Nephron (organoid): ENCODE results near the gene AAK1.
A peak's percentile ranks its signal among the peaks of the same experiment; 100 is the strongest.
"Not testable (repeated sequence)": the region's sequence is repeated elsewhere in the genome, so short reads cannot be mapped to it uniquely, and the experiment has no call there.

ENCODE experiments used
- H3K27ac Mint-ChIP-seq, 3 experiments: 2 replicates each; pipeline ENCODE4 v1.8.0; 2020; ENCODE audit warnings: mixed read lengths in 3 of 3, mild to moderate bottlenecking in 2 of 3, moderate library complexity in 1 of 3
- H3K27me3 Mint-ChIP-seq: 2 replicates; pipeline ENCODE4 v1.8.0; 2021; ENCODE audit warnings: low read depth, mild to moderate bottlenecking, moderate library complexity, mixed read lengths
- H3K36me3 Mint-ChIP-seq: 2 replicates; pipeline ENCODE4 v1.8.0; 2020; ENCODE audit warnings: low read depth, mixed read lengths
- H3K4me1 Mint-ChIP-seq: 2 replicates; pipeline ENCODE4 v1.8.0; 2020; ENCODE audit warnings: mixed read lengths
- H3K4me3 Mint-ChIP-seq, 3 experiments: 2 replicates each; pipeline ENCODE4 v1.8.0; 2020; ENCODE audit warnings: mild to moderate bottlenecking in 3 of 3, mixed read lengths in 3 of 3, moderate library complexity in 2 of 3
- H3K9me3 Mint-ChIP-seq: 2 replicates; pipeline ENCODE4 v1.8.0; 2020; ENCODE audit warnings: mixed read lengths
- TF ChIP-seq, protein P1 (sequence below), 3 experiments: fragments of 200-600 bp; sonication (generic); IDR thresholded peaks; one replicate each; pipeline ENCODE4 v1.5.0; 2021; ENCODE audit warnings: antibody characterized with exemption in 3 of 3; ENCODE audit not compliant: unreplicated experiment in 3 of 3

The AAK1 gene

GRCh38 chr2:69578198-69578540 lies 65.4 kb downstream of the AAK1 start:
- Mint-ChIP-seq H3K4me1 (peaks cover 59% of the 10 kb centered on the region), H3K27ac (peak overlapping the region; percentile 60 to 84 (median 69)), H3K9me3 (no peaks in the 10 kb centered on the region), H3K36me3 (no peaks in the 10 kb centered on the region), H3K27me3 (no peaks in the 10 kb centered on the region), H3K4me3 (no peak overlapping the region)
- TF ChIP-seq, protein P1, sequence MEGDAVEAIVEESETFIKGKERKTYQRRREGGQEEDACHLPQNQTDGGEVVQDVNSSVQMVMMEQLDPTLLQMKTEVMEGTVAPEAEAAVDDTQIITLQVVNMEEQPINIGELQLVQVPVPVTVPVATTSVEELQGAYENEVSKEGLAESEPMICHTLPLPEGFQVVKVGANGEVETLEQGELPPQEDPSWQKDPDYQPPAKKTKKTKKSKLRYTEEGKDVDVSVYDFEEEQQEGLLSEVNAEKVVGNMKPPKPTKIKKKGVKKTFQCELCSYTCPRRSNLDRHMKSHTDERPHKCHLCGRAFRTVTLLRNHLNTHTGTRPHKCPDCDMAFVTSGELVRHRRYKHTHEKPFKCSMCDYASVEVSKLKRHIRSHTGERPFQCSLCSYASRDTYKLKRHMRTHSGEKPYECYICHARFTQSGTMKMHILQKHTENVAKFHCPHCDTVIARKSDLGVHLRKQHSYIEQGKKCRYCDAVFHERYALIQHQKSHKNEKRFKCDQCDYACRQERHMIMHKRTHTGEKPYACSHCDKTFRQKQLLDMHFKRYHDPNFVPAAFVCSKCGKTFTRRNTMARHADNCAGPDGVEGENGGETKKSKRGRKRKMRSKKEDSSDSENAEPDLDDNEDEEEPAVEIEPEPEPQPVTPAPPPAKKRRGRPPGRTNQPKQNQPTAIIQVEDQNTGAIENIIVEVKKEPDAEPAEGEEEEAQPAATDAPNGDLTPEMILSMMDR (IDR thresholded peaks at IDR 0.05; ENCODE audit: unreplicated experiment in 3 of 3): no peak

DNA sequence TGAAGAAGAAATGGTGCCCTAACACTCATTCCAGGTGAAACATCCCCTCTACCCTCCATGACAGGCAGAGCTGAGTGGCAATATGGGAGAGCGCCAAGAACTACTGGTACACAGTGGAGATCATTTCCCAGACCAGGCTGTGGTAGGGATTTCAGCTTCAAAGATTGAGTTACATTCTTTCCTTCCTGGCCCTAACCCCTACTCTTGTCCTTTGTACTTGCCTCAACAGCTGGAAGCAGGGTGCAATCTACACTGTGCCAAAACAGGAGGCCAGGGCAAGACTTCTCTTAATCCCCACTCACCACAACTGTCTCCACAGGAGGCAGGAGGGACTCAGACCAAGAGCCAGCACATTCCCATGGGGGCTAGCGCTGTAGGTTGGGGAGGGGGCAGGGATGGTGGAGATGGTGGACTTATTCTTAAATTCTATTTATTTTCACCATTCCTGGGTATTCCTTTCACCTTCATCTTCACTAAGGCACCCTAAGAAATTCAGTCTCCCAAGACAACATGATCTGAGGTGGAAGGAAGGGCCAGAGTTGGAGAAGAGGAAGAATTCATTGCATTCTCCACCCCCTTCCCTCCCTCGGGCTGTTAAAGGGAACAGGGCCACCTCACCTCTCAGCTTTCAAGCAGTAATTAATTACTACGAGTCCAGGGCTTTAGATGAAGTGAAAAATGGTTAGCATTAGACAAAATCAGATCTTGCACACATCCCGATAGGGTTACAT lies 65.9 kb downstream of the AAK1 start:
- peaks cover 59% of the 10 kb centered on the region for H3K4me1 Mint-ChIP-seq
- H3K36me3 Mint-ChIP-seq: peaks cover 4% of the 10 kb centered on the region
- TF ChIP-seq, protein P1 (IDR thresholded peaks at IDR 0.05; ENCODE audit: unreplicated experiment in 3 of 3): no peak
- H3K27ac Mint-ChIP-seq: peak overlapping the region in 2 of 3 experiments; percentile 69 to 84
- H3K9me3 Mint-ChIP-seq: no peaks in the 10 kb centered on the region
- H3K4me3 Mint-ChIP-seq: no peak overlapping the region
- H3K27me3 Mint-ChIP-seq: no peaks in the 10 kb centered on the region

DNA sequence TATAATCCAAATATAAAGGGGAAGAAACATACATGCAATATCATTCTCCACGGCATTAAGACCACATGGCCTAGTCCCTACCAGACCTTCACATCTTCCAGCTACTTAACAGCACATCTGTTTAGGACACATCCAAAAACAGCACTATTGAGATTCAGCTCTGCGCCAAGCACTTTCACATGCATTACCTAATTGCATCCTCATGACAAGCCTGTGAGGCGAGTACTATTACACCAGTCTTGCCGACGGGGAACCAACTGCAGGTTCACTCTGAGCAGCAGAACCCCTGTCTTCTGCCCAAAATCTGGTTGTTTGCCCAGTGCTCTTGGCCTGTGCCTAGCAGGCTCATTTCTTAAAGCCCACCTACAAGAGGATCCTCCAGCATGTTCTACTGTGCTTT lies 66.7 kb downstream of the AAK1 start:
- no peak overlapping the region for H3K27ac Mint-ChIP-seq
- TF ChIP-seq, protein P1 (IDR thresholded peaks at IDR 0.05; ENCODE audit: unreplicated experiment in 3 of 3): no peak
- no peak overlapping the region for H3K4me3 Mint-ChIP-seq

DNA sequence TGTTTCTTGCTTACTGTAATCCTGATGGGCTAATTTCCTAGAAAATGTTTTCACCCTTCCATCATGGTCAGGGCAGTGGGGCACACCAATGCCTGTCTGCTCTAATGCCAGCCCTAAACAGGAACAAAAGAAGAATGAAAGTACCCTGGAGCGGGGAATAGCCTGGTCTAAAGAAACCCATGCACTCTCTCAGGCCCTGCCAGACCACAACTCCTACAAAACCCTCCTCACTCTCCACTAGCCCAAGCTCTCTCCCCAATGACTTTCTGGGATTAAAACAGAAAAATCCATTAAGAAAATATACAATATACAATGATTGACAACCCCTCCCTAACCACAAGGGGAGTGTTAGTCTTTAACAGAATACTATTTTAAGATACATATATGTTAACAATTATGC lies 67.6 kb downstream of the AAK1 start:
- Mint-ChIP-seq H3K36me3 (peaks cover 4% of the 10 kb centered on the region), H3K9me3 (no peaks in the 10 kb centered on the region)

More for the DNA sequence above, 66.7 kb downstream of the AAK1 start:
- Mint-ChIP-seq H3K27me3 (no peaks in the 10 kb centered on the region), H3K9me3 (no peaks in the 10 kb centered on the region), H3K36me3 (peaks cover 4% of the 10 kb centered on the region), H3K4me1 (peaks cover 53% of the 10 kb centered on the region)

GRCh38 chr2:69575371-69575770 lies 68.2 kb downstream of the AAK1 start:
- H3K4me1 Mint-ChIP-seq: peaks cover 50% of the 10 kb centered on the region
- not testable (repeated sequence) for H3K4me3 Mint-ChIP-seq, H3K9me3 Mint-ChIP-seq, H3K36me3 Mint-ChIP-seq, H3K27ac Mint-ChIP-seq, H3K27me3 Mint-ChIP-seq

More for the DNA sequence above, 67.6 kb downstream of the AAK1 start:
- TF ChIP-seq, protein P1 (IDR thresholded peaks at IDR 0.05; ENCODE audit: unreplicated experiment in 3 of 3): no peak
- no peaks in the 10 kb centered on the region for H3K27me3 Mint-ChIP-seq
- H3K4me1 Mint-ChIP-seq: peaks cover 53% of the 10 kb centered on the region
- H3K27ac Mint-ChIP-seq: no peak overlapping the region
- H3K4me3 Mint-ChIP-seq: no peak overlapping the region

DNA sequence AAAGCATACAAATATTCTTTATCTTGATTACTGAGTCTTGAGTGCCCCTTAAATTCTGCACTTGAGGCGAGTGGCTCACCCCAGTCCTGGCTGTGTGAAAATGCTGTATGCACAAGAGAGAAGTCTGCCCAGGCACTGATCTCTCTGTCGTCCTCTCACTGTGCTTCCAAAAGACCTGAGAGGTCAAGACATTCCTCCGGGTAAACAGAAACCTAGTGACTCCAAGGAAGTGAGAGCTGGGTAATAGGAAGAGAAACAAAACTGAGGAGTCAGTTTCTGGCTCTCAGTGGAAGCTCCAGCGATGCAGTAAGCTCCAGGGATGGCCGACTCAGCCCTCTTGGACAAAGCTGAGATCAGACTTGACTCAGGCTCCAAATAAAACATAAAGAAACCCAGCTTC lies 70.9 kb downstream of the AAK1 start:
- TF ChIP-seq, protein P1 (IDR thresholded peaks at IDR 0.05; ENCODE audit: unreplicated experiment in 3 of 3): no peak
- Mint-ChIP-seq H3K9me3 (no peaks in the 10 kb centered on the region), H3K4me1 (peaks cover 34% of the 10 kb centered on the region), H3K27me3 (no peaks in the 10 kb centered on the region), H3K36me3 (peaks cover 4% of the 10 kb centered on the region), H3K4me3 (no peak overlapping the region), H3K27ac (no peak overlapping the region)
